SU-DHL-6 (cell line): Measurements from ENCODE around the gene TBC1D10B.

Source experiments
- H2AFZ ChIP-seq: fragments of 200-600 bp; sonication (generic); 2 replicates; pipeline ENCODE4 v1.6.1; 2014; ENCODE audit warnings: low read depth, mild to moderate bottlenecking, moderate library complexity, mixed read lengths, antibody characterized with exemption, low read length; ENCODE audit not compliant: severe bottlenecking
- H3F3A ChIP-seq: fragments of 200-600 bp; shearing (Covaris generic); 2 replicates; pipeline ENCODE4 v1.6.0; 2016; ENCODE audit warnings: antibody characterized with exemption, mild to moderate bottlenecking; ENCODE audit not compliant: insufficient read depth
- H3K27ac ChIP-seq: fragments of 200-600 bp; sonication (generic); 2 replicates; pipeline ENCODE4 v1.5.1; 2016; ENCODE audit warnings: low read depth, mild to moderate bottlenecking, low read length, moderate library complexity, mixed read lengths
- H3K27me3 ChIP-seq: fragments of 200-600 bp; sonication (generic), shearing (Covaris generic); 2 replicates; pipeline ENCODE4 v1.6.0; 2014; ENCODE audit warnings: mild to moderate bottlenecking, low read length
- H3K36me3 ChIP-seq: fragments of 200-600 bp; sonication (generic); 2 replicates; pipeline ENCODE4 v1.6.1; 2014; ENCODE audit warnings: mild to moderate bottlenecking, low read length, mixed read lengths
- H3K4me2 ChIP-seq: fragments of 300-600, 200-600 bp; shearing (Covaris generic), sonication (generic); 2 replicates; pipeline ENCODE4 v1.6.0; 2014; ENCODE audit warnings: low read length, low read depth, mild to moderate bottlenecking; ENCODE audit not compliant: poor library complexity, severe bottlenecking
- H3K4me3 ChIP-seq: fragments of 200-600 bp; sonication (generic); 2 replicates; pipeline ENCODE4 v1.5.1; 2014; ENCODE audit warnings: antibody characterized with exemption, low read length, mild to moderate bottlenecking, mixed read lengths; ENCODE audit not compliant: insufficient read depth, poor library complexity, severe bottlenecking
- H3K79me2 ChIP-seq: fragments of 200-600 bp; sonication (generic); 2 replicates; pipeline ENCODE4 v1.6.1; 2014; ENCODE audit warnings: mild to moderate bottlenecking, low read length, moderate library complexity; ENCODE audit not compliant: insufficient read depth
- H3K9ac ChIP-seq: fragments of 200-600 bp; sonication (generic); 2 replicates; pipeline ENCODE4 v1.7.0; 2014; ENCODE audit warnings: mild to moderate bottlenecking, low read length
- H3K9me2 ChIP-seq: fragments of 200-600 bp; sonication (generic); replicated peaks from 2 replicates; pipeline ENCODE4 v1.6.1; 2014; ENCODE audit warnings: low read length; ENCODE audit not compliant: insufficient read depth
- H3K9me3 ChIP-seq: fragments of 200-600 bp; sonication (generic); 2 replicates; pipeline ENCODE4 v1.6.1; 2014; ENCODE audit warnings: low read length, mixed read lengths; ENCODE audit not compliant: insufficient read depth
- H4K20me1 ChIP-seq: fragments of 200-600 bp; sonication (generic); 2 replicates; pipeline ENCODE4 v1.6.1; 2014; ENCODE audit warnings: low read depth, mild to moderate bottlenecking, antibody characterized with exemption, low read length, moderate library complexity, mixed read lengths
- CTCF ChIP-seq: fragments of 200-600 bp; sonication (generic); IDR thresholded peaks from one replicate; pipeline ENCODE4 v1.5.1; 2017; ENCODE audit warnings: antibody characterized with exemption, mild to moderate bottlenecking, low read length, moderate library complexity; ENCODE audit not compliant: insufficient read depth, poor library complexity, severe bottlenecking
- EZH2phosphoT487 ChIP-seq: fragments of 200-600 bp; sonication (generic), shearing (Covaris generic); conservative IDR thresholded peaks from 2 replicates; pipeline ENCODE4 v1.6.1; 2018; ENCODE audit warnings: mild to moderate bottlenecking, antibody characterized with exemption, low read length, moderate library complexity, mixed read lengths

TBC1D10B gene

GRCh38 chr16:30377050-30377811 lies 6.9 kb upstream of the TBC1D10B start:
- H3K27me3 ChIP-seq = no peaks in the 10 kb centered on the region

GRCh38 chr16:30376461-30376902 lies 6.2 kb upstream of the TBC1D10B start:
- H4K20me1 ChIP-seq = no peaks in the 10 kb centered on the region
- no peak overlapping the region for H3K4me3 ChIP-seq
- no peak overlapping the region for H3K27ac ChIP-seq
- TF ChIP-seq CTCF (no peak), EZH2phosphoT487 (no peak)
- H3F3A ChIP-seq = peaks cover 34% of the 10 kb centered on the region
- H3K4me2 ChIP-seq = no peak overlapping the region
- no peaks in the 10 kb centered on the region for H3K36me3 ChIP-seq
- no peak overlapping the region for H3K9ac ChIP-seq
- peaks cover 5% of the 10 kb centered on the region for H3K79me2 ChIP-seq
- H2AFZ ChIP-seq = no peak overlapping the region
- no peaks in the 10 kb centered on the region for H3K9me2 ChIP-seq
- no peaks in the 10 kb centered on the region for H3K9me3 ChIP-seq
- no peaks in the 10 kb centered on the region for H3K27me3 ChIP-seq

More at GRCh38 chr16:30377050-30377811, 6.9 kb upstream of the TBC1D10B start:
- Histone ChIP-seq H3K4me3 (peak overlapping the region; percentile 60), H2AFZ (peak overlapping the region; percentile 50), H3K27ac (peak overlapping the region; percentile 91), H3K79me2 (peaks cover 13% of the 10 kb centered on the region), H3K36me3 (no peaks in the 10 kb centered on the region), H3K9me3 (no peaks in the 10 kb centered on the region), H3K9ac (peak overlapping the region; percentile 73), H3K9me2 (no peaks in the 10 kb centered on the region), H3F3A (peaks cover 26% of the 10 kb centered on the region), H4K20me1 (no peaks in the 10 kb centered on the region), H3K4me2 (peak overlapping the region; percentile 95)
- TF ChIP-seq EZH2phosphoT487 = no peak
- no peak for TF ChIP-seq CTCF

GRCh38 chr16:30375864-30376263 lies 5.6 kb upstream of the TBC1D10B start:
- H3K4me2 ChIP-seq = no peak overlapping the region
- H3F3A ChIP-seq = peaks cover 36% of the 10 kb centered on the region
- H4K20me1 ChIP-seq = no peaks in the 10 kb centered on the region
- no peak for TF ChIP-seq CTCF
- TF ChIP-seq EZH2phosphoT487 = no peak
- H3K27ac ChIP-seq = no peak overlapping the region
- no peaks in the 10 kb centered on the region for H3K36me3 ChIP-seq
- no peak overlapping the region for H3K4me3 ChIP-seq
- H3K9me2 ChIP-seq = no peaks in the 10 kb centered on the region
- H3K27me3 ChIP-seq = no peaks in the 10 kb centered on the region
- no peak overlapping the region for H2AFZ ChIP-seq
- no peaks in the 10 kb centered on the region for H3K79me2 ChIP-seq
- no peak overlapping the region for H3K9ac ChIP-seq
- no peaks in the 10 kb centered on the region for H3K9me3 ChIP-seq
